ENCODE results near the gene MCTP1. TPM values are rescaled to one million over a fixed set of nuclear protein-coding genes. Genes with fewer than 3 reads are reported as not detected.

MCTP1 gene
- total and polyA plus RNA-seq, 10 of the 15 experiments (the other 5 are each of a cell fraction or from before 2014, with no cell fraction given): 12.6 to 45.9 (median 18.8) TPM

GRCh38 chr5:95220381-95220780 lies 64.5 kb downstream of the MCTP1 start (continued):
- TF ChIP-seq E2F8 (IDR thresholded peaks at IDR 0.05; ENCODE audit: low read depth, partially characterized antibody): no peak
- TF ChIP-seq ZBTB4 (CRISPR knock-in tag; IDR thresholded peaks at IDR 0.05): no peak
- TF ChIP-seq YY1 (IDR thresholded peaks at IDR 0.05; ENCODE audit: low read depth, low read length): no peak
- no peak for TF ChIP-seq RBBP5 (conservative IDR thresholded peaks at IDR 0.05)
- no peak for TF ChIP-seq SUPT20H (IDR thresholded peaks at IDR 0.05; ENCODE audit: borderline replicate concordance, control insufficient read depth, low read depth, low read length)

- CTCF ChIA-PET: interaction anchor here (1.0 kb wide), 1 partner anchor 250 kb away, joined by 5 read pairs; no protein-coding TSS in a partner anchor
- no peaks in the 10 kb centered on the region for H3K79me2 ChIP-seq (ENCODE audit: control insufficient read depth, insufficient read depth, low read length)
- no peaks in the 10 kb centered on the region for H3K36me3 ChIP-seq (ENCODE audit: control insufficient read depth in 2 of 2, insufficient read depth in 2 of 2, low read length in 1 of 2)
- SMC1A ChIA-PET (ENCODE audit: uncharacterized antibody, unreplicated experiment): interaction anchor here (0.6 to 1.4 kb wide), 3 partner anchors 48 to 1029 kb away, joined by 3 to 4 read pairs (median 4); no protein-coding TSS in a partner anchor
- H4K20me1 ChIP-seq (ENCODE audit: control insufficient read depth, insufficient read depth): no peaks in the 10 kb centered on the region
- POLR2A ChIA-PET: interaction anchor here (0.7 kb wide), 1 partner anchor 739 kb away, joined by 3 read pairs; no protein-coding TSS in a partner anchor
- BruUV-seq (replicated peaks): no TSS peak
- RAD21 ChIA-PET (ENCODE audit: unreplicated experiment): interaction anchor here (0.7 kb wide), 1 partner anchor 85 kb away, joined by 4 read pairs; no protein-coding TSS in a partner anchor
- DNase-seq (ENCODE audit: low read depth, low spot score): no peak
- no peak overlapping the region for H3K4me3 ChIP-seq
- no peaks in the 10 kb centered on the region for H3K9me3 ChIP-seq (replicated peaks; ENCODE audit: control insufficient read depth, insufficient read depth, low read length)
- no peak for FAIRE-seq
- ATAC-seq: no peak
- no peaks in the 10 kb centered on the region for H3K4me1 ChIP-seq (ENCODE audit: control insufficient read depth, insufficient read depth, low read length)
- no peak overlapping the region for H3K9ac ChIP-seq (ENCODE audit: control insufficient read depth, insufficient read depth, low read length)
- in situ Hi-C loops (cut with MboI): no loop called here
- intact Hi-C loops (cut with micrococcal nuclease; ENCODE audit: unreplicated experiment): no loop called here
- H3K27ac ChIP-seq (ENCODE audit: control insufficient read depth, insufficient read depth): no peak overlapping the region
- 40% methylated on average over 3 of the region's 3 CpGs for WGBS (ENCODE audit: insufficient coverage, insufficient replicate concordance, low lambda C conversion rate, missing lambda C conversion rate)
- no peak overlapping the region for H2AFZ ChIP-seq (ENCODE audit: control insufficient read depth, low read depth, low read length)
- H3K4me2 ChIP-seq (ENCODE audit: control insufficient read depth, insufficient read depth): no peak overlapping the region
- H3K27me3 ChIP-seq (replicated peaks in 1 of 2; ENCODE audit: control insufficient read depth in 2 of 2, insufficient read depth in 2 of 2, low read length in 1 of 2): no peaks in the 10 kb centered on the region
- TF ChIP-seq BRCA1 (IDR thresholded peaks at IDR 0.05; ENCODE audit: low read depth, low read length) (no peak), JUNB (IDR thresholded peaks at IDR 0.05) (no peak), KAT2A (conservative IDR thresholded peaks at IDR 0.05; ENCODE audit: control insufficient read depth, low read depth, low read length) (no peak), RAD51 (IDR thresholded peaks at IDR 0.05) (no peak), E4F1 (IDR thresholded peaks at IDR 0.05; ENCODE audit: borderline replicate concordance, partially characterized antibody) (no peak), ZNF622 (IDR thresholded peaks at IDR 0.05) (no peak), ZSCAN29 (IDR thresholded peaks at IDR 0.05) (no peak), POU2F2 (IDR thresholded peaks at IDR 0.05; ENCODE audit: borderline replicate concordance, low read depth, low read length) (no peak), FOXK2 (IDR thresholded peaks at IDR 0.05) (no peak), NR2C2 (IDR thresholded peaks at IDR 0.05; ENCODE audit: borderline replicate concordance, control insufficient read depth, insufficient read length, low read depth) (no peak), IRF4 (IDR thresholded peaks at IDR 0.05; ENCODE audit: low read depth, low read length) (no peak)
These were observed 65.5 kb downstream of the MCTP1 start for GRCh38 chr5:95219411-95219810.

Data from GM12878 (cell line).